ENCODE data around the gene KCNJ14.

GRCh38 chr19:48516536-48516935, 61.2 kb downstream of the KCNJ14 start:
- no peak for TF ChIP-seq CTCF (IDR thresholded peaks at IDR 0.05)
- TF ChIP-seq POLR2A (IDR thresholded peaks at IDR 0.05), result no peak
